NCI-H1694 treated with DMSO at 0.1 percent for 48 hours (cell line): ENCODE results near the gene CDH4.

ENCODE experiments used
- DNase-seq: peaks from one replicate; lab custom pipeline; 2025; lab: John Stamatoyannopoulos, UW

CDH4 gene

GRCh38 chr20:61519488-61519887, 267.4 kb downstream of the CDH4 start:
- DNase-seq: no peak

DNA sequence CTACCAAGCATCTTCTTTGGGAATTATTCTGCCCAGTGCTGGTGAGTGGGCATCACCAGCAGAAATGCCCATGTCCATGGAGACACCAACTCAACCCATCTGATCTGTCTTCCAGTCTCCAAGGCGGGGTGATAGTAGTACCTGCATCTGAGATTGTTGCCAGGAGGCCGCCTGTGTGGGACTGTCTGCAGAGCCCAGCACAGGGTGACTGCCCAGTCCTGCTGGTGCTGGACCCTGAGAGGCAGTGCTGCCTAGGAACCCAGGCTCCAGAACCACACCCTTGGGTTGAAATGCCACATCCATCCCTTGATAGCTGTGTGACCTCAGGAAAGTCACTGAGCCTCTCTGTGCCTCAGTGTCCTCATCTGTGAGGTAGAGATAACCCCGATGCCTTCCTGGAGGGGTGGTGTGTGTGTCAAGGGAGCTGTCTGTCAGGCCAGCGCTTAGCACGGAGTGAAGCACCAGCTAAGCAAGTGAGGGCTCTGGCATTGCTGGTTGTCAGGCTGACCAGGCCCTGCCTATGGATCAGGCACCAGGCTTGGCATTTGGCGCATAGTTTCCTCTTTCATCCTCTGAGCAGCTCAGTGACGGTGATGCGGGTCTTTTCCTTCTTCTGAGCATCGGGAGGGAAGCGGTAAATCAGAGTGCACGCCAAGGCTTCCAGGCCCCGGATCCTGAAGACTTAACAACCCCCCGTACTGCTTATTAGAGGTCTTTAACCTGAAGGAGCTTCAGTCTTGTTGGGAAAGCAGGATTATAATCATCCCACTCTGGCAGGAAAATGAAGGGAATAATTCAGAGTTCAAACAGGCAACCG, 268.2 kb downstream of the CDH4 start:
- no peak for DNase-seq

DNA sequence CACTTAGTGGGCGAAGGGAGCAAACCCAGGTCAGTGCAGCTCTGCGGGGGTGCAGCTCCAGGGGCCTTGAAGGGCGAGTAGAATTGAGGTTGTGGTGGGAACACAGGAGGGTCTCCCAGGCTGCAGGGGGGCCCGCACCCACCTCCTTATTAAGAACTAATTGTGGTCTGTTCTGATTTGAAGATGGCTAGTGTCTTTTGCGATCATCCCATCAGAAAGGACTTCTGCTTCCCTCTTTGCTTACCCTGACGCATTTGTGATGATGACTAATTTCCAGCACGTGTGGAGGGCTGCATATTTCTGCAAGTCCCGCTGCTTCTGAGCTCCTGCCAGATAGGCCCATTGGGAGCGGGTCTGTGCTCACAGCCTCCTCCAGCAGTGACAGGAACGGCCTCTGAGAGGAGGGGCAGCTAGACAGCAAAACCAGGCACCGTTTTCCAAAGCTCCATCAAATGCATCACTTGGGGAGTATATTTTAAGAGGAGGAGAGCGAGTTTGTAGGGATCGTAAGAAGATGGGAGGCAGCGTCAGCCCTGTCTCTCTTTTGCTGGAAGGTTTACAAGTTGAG, 268.9 kb downstream of the CDH4 start:
- no peak for DNase-seq

DNA sequence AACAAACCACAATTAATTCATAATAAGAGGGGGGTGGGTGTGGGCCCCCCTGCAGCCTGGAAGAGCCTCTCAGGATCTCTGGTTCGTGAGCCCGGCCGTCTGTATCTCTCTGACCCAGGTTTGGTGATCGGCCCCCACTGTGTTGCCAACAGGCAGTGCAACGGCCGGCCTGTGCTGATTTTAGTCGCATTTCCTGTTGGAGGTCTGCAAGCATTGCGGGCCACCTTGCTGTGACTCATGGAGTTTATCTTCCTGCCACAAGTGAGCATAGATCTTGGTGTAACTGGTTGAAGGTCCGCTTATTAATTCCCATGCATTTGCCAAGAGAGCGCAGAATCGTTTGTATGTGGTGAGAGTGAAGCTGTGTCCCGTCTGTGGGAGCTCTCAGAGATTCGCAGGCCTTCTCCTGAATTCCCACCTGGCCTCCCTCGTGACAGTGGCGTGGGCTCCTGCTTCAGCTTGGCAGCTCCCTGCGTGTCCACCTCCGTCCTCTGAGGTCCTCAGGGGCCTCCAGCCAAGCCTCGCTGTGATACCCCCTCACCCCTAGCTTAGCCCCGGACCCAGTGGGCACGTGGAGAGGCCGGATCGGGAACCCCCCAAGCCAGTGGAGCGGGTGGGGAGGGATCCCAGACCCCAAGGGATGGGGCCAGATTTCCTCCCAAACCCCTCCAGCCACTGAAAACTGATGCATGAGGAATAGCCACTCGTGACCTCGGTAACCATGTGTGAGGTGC, 269.8 kb downstream of the CDH4 start:
- DNase-seq: no peak

- DNase-seq: no peak
Observed at GRCh38 chr20:61522498-61523090, 270.5 kb downstream of the CDH4 start.

DNA sequence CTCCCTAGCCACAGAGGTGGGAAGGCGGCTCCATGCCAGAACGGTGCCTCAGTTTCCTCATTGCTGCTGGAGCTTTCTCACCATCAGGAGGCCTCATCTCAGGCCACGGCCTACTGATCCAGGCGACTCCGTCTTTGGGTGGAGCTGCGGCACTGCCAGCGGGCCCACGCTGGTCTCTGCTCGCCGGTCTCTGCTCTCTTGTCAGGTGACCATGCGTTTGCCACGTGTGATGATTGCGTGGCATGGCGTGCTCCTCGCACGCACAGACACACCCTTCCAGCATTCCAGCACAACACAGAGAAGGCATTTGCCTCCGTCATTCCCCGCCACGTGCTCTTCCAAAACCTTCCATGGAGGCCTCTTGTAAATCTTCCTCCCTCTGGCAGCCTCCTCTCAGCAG, 271.1 kb downstream of the CDH4 start:
- DNase-seq: no peak

DNA sequence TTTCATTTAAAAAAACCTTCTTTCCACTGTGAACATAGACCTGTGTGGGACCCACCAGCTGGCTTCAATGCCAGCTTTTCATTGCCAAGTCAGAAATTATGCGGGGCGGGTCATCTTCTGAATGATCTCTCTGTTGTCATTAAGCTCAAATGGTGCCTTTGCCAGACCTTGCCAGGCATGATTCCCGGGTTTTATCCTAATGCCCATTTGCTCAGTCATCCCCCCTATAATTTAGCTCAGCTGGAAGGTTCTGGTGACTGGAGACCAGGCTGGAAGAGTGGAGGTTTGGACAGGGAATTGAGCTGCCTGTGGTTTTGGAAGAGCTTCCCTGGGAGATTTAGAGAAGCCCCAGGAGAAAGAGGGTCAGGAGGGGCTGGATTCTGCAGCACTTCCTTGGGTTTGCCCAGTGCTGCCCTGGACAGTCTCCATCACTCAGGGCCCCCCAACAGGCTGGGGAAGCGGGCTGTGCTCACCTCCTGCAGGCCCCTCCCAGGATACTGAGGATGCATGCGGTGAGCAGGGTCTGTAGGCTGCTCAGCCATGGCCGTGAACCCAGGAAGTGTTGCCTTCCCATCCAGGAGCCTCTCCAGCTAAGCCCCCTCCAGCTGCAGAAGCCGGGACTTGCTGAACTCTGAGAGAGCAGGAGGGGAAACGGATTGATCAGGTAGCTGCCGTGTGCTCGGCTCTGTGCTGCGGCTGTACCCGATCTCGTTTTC, 273.0 kb downstream of the CDH4 start:
- DNase-seq: no peak

GRCh38 chr20:61525781-61526431, 273.8 kb downstream of the CDH4 start:
- no peak for DNase-seq

DNA sequence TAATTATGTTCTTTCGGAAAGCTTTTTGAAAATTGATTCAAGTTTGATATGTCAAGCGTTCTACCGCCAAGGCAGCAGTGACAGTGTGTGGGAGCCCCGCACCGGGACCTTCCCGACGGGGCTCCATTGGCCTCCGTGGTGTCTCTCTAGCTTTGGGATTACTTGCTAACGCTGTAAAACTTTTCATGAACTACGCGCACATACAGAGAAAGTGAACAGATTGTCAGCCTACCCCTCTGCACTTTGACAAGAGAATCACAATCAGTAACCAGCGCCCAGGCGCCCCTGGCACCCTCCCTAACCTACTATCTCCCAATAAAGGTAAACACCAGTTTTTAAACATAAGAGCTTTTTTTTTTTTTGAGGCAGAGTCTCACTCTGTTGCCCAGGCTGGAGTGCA, 274.8 kb downstream of the CDH4 start:
- DNase-seq: no peak

- no peak for DNase-seq
Observed at GRCh38 chr20:61527626-61528025, 275.6 kb downstream of the CDH4 start.

DNA sequence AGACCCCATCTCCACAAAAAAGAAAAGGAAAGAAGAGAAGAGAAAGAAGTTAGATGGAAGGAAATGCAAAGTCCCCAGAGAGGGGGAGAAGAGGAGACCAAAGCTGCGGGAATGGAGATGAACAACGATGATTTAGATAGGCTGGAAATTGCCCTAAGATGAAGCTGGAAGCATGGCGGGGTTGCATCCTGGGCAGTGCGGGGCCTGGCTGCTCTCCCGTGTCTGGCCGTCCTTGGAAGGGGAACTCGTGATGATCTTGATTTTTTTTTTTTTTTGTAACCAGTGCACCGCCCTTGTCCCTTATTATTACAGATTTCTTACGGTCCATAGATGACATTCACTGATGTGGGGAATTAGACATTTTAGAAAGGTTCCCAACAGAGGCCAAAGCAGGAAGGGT, 276.5 kb downstream of the CDH4 start:
- DNase-seq: no peak

GRCh38 chr20:61529354-61529753, 277.3 kb downstream of the CDH4 start:
- DNase-seq: no peak

DNA sequence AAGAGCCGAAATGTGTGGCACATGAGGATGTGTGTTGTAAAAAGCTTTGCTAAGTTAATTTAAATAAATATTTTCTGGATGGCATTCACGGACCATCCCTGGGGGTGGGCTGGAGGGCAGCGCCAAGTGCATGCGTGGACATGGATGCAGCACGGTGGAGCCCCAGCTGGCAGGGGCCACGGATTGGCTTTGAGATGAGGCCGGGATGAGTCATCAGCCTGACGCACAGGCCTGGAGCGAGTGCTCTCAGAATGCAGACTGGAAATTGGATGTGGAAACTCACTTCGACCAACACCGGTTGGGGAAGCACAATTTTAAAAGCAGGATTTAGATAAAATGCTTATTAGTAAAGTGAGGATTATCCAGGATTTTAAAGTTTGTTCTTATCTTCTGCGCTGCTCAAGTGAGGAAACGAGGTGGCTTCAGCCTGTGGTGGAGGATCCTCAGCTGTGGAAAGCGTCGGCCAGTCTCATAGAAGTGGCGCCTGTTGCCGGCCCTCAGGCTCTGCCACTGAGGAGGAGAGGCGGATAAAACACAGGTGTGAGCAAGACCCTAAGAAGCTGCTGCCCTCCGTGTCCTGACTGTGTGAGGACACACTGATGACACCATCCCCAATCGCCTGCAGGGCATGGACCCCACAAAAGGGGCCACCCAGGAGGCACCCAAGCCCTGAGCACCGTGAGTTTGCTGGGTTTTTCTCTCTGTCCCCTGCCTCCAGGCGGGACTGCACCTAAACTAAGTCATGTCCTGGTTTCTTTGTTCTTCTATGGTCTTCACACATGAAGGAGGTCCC, 279.7 kb downstream of the CDH4 start:
- DNase-seq: no peak

DNA sequence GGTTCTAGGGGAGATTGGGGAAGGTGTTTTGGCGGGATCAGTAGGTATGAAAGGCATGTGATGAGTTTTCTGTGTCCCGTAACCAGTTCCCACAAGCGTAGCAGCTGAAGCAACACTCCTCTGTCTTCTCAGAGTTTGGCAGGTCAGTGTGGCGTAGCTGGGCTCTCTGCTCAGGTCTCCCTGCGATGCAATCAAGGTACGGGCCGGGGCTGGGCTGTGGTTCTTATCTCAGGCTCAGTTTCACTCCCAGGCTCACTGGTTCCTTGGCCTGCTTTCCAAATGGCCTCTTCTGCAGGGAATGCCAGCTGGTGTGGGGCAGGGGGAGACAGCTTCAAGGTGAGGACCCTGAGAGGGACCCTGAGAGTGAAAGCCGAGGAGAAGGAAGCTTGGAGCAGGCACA, 280.7 kb downstream of the CDH4 start:
- no peak for DNase-seq

GRCh38 chr20:61533231-61533631, 281.2 kb downstream of the CDH4 start:
- DNase-seq: no peak

DNA sequence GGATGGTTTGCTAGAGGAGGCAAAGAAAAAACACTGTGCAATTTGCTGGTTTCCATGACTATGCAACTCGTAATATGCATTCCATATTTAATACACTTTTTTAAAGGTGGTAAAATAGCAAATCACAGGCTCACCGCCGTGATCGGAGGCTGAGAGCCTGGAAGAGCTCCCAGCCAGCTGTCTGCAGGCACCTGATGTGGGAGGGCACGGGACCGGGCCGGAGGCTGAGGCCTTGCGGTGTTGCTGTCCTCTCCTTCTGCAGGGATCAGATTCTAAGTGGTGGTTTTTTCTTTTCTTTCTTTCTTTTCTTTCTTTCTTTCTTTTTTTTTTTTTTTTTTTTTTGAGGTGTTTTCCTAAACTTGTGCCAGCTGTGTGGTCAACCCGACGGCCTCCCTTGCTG, 282.3 kb downstream of the CDH4 start:
- no peak for DNase-seq

- DNase-seq: no peak
Observed at GRCh38 chr20:61535091-61535490, 283.0 kb downstream of the CDH4 start.

GRCh38 chr20:61535536-61535935, 283.5 kb downstream of the CDH4 start:
- no peak for DNase-seq

GRCh38 chr20:61535956-61536355, 283.9 kb downstream of the CDH4 start:
- DNase-seq: no peak

GRCh38 chr20:61536671-61537070, 284.6 kb downstream of the CDH4 start:
- no peak for DNase-seq
